Activated gamma-delta T cell treated with Interleukin-2 at 50 U/mL for 16 hours (primary cell): Measurements from ENCODE around the gene UGGT1.
A peak's percentile ranks its signal among the peaks of the same experiment; 100 is the strongest.

Experiments
- DNase-seq: peaks from one replicate; pipeline ENCODE4 v3.0.0-alpha.2; 2020

UGGT1 gene

DNA sequence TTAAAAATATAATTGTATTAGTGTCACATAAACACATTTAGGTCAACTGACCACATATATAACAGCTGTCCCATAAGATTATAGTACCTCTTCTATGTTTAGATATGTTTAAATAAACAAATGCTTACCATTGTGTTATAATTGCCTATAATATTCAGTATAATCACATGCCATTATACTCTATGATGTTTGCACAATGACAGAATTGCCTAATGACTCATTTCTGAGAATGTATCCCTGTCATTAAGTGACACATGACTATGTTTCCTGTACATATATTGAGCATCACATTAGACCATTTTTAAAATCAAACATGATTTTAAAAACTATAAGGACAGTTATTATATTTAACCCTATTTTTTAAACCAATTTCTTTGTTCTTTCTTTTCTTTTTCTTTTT is 137.9 kb downstream of the UGGT1 start:
- DNase-seq, result no peak

DNA sequence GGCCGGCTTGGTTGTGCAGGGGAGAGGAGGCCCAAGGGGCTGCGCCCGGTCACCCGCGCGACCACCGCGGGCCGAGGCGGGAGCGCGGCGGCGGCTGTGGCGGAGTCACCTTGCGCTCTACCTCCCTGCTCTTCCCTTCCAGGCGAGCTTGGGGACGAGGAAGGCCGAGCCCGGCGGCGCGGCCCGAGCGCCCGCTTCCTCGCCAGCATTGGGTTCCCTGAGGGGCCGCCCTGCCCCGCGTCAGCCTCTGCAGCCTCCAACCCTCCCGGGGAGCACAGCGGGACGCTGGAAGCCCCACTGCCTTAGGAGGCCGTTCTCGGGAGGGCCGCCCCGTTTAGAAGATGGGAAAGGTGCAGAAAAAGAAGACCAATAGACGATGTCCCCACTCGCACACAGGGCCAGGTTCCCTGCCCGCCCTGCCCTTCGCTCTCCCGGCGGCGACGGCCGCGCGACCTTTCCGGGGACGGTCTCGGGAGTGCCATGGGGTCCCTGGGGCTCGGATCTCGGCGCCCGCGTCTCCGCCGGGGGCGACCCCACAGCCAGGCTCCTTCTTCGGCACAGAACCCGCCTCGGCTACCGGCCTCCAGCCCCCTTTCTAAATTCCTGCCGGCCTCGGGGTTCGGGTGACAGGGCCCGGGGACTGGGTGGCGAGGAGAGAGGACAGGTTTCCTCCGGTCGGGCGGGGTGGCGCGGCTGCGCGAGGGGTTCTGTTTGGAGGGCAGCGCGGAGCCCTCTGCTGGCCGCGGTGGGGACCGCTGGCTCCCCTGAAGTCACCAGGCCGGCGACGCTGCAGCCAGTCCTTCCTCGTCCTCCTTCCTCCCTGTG is 142.2 kb downstream of the UGGT1 start:
- peak; percentile 79 for DNase-seq

GRCh38 chr2:128233790-128234395 is 142.9 kb downstream of the UGGT1 start:
- DNase-seq, result no peak

DNA sequence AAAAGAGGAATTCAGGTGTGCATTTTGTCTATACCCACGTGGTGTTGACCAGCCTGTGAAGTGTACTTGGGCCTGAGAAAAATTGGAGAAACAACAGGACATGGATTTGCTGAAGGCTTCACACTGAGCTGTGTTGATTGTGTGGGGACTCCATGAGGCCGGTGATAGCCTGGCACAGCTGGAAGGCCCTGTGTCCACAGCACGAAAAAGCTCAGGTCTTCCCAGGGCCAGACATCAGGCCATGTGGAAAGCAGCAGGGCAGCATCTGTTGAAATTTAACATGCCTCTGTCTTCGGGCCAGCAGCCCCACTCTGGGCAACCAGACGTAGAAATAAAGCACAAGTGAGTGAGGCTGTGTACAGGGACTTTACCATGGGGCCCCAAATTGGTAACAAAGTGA is 143.6 kb downstream of the UGGT1 start:
- no peak for DNase-seq

DNA sequence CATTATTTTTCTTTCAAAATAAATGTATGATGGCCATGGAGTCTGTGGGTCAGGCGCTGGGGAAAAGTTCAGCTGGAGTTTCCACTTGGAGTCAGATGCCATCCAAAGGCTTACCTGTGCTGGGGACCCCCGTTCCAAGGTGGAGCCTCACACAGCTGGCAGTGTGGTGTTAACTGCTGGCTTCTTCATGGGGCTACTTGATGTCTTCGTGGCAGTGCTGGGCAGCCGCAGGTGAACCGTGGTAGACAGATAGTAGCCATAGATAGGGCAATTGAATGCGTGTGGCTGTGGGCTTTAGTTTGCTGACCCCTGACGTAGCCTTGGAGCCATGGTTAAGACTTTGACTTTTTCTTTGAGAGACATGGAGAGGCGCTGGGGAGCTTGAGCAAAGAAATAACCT is 144.6 kb downstream of the UGGT1 start:
- no peak for DNase-seq

- DNase-seq, result no peak
Measured at GRCh38 chr2:128236491-128237035, 145.6 kb downstream of the UGGT1 start.

DNA sequence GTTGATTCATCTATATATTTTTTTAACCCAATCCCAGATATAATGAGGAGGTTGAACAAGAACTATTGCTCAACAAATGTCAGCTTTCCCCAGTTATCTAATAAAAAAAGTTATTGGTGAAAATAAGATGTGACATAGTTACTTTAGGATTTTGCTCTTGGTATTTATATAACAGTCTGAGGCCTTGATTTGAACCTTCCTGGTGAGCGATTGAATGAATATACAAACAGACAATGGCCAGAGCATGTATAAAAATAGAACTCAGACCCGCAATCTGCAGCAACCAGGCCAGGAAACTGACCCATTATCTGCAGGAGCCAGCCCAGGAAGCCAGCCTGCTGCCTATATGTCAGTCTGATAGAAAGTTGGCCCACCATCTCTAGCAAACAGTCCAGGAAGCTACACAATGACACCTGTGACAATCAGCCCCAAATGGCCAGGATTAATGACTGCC is 146.1 kb downstream of the UGGT1 start:
- no peak for DNase-seq

DNA sequence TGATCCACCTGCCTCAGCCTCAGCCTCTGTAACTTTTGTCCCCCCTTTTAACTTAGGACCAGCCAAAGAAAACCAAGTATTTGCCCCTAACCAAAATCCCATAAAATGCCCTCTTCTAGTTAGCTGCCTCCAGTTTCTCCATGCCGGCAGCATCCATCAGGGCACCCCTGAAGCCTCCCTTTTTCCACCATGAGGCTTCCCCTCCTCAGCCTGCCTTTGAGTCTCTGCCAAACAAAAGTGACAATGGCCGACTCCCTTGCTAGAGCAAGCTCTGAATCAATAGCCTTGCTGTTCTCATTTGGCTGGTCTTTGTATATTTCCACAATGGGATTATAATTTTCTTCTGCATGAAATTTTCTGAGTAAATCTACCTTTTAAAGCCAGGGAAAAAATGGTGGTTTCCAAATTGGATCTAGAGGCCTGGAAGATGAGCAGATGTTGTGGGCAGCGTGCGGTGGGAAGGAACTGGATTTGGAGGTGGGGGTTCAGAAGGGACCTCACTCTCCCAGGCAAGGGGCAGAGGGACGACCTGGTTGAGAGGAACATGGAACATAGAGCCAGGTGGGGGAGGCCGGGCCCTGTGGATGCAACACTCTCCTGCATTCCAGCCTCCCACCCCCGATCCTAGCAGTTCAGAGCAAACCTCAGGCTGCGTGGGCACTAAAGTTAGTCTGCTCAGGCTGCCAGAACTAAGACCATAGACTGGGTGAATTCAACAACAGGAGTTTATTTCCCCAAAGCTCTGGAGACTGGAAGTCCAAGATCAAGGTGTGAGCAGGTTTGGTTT is 147.1 kb downstream of the UGGT1 start:
- no peak for DNase-seq

DNA sequence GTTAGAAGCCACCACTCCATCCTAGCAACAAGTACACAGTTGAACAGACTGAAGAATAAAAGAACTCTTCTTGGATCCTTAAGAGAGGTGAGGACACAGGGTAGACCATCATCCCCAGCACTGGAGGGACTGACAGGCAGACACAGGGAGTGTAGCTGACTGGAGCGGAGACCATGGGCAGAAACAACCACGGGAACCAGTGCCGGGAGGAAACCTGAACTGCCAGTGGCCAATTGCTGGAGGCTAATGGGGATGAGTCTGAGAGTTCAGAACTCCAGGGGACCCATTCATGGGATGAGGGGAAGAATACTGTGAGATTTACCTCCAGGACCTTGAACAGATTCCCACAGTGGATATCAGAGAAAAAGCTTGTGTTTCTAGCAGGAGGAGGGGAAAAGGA is 150.9 kb downstream of the UGGT1 start:
- no peak for DNase-seq
